Endothelial cell of umbilical vein (primary cell): ENCODE results near the gene IQCH. TPM values are rescaled to one million over a fixed set of nuclear protein-coding genes. Genes with fewer than 3 reads are reported as not detected.

Experiments used
- BruUV-seq: library from RNA; stranded (reverse); fragments of 400-500 nt; replicated peaks from 2 replicates; lab custom pipeline; 2021; lab: Mats Ljungman, UMichigan
- CTCF ChIA-PET: fragments of 300-600, 350-600 bp; sonication (Branson Sonifier 250); formaldehyde crosslinking; loops from one replicate; lab custom pipeline; 2021; ENCODE audit warnings: antibody characterized with exemption, inconsistent platforms; lab: Charles Lee
- POLR2A ChIA-PET: fragments of 300-600, 350-600 bp; sonication (Branson Sonifier 250); formaldehyde crosslinking; loops from one replicate; lab custom pipeline; 2021; ENCODE audit warnings: antibody characterized with exemption, inconsistent platforms; lab: Charles Lee
- DNase-seq: peaks from one replicate; pipeline ENCODE4 v3.0.0-alpha.2; 2011; ENCODE audit warnings: low read depth, low spot score
- FAIRE-seq: peaks from 2 replicates; lab custom pipeline; 2011; peaks lifted over from hg19 to GRCh38; lab: Jason Lieb, UNC
- H2AFZ ChIP-seq: 2 replicates; pipeline ENCODE4 v1.6.0; 2012; ENCODE audit warnings: low read depth, low read length, control low read depth, inconsistent platforms
- H3K27ac ChIP-seq: 2 replicates; pipeline ENCODE4 v1.5.1; 2011; ENCODE audit warnings: low read depth, mild to moderate bottlenecking, control low read depth, low read length, moderate library complexity; ENCODE audit not compliant: insufficient read depth
- H3K27me3 ChIP-seq, 2 experiments: 2 replicates each; pipeline versions ENCODE4 v1.6.0 to v1.6.1; 2011; ENCODE audit warnings: low read length in 2 of 2, mixed read lengths in 1 of 2; ENCODE audit not compliant: control insufficient read depth in 2 of 2, insufficient read depth in 2 of 2
- H3K36me3 ChIP-seq, 2 experiments: 2 replicates in 1 of 2; 3 replicates in 1 of 2; pipeline ENCODE4 v1.5.1; 2011; ENCODE audit warnings: low read length in 2 of 2, mild to moderate bottlenecking in 1 of 2, moderate library complexity in 1 of 2; ENCODE audit not compliant: control insufficient read depth in 2 of 2, insufficient read depth in 2 of 2; ENCODE audit errors: extremely low read depth in 1 of 2
- H3K4me1 ChIP-seq: 3 replicates; pipeline ENCODE4 v1.5.1; 2011; ENCODE audit warnings: mild to moderate bottlenecking, low read length; ENCODE audit not compliant: control insufficient read depth, insufficient read depth; ENCODE audit errors: extremely low read depth
- H3K4me2 ChIP-seq: 2 replicates; pipeline ENCODE4 v1.6.1; 2011; ENCODE audit warnings: low read length, control low read depth, mixed read lengths; ENCODE audit not compliant: insufficient read depth
- H3K4me3 ChIP-seq, 3 experiments: fragments of 200-600 bp in 1 of 3; sonication (generic), shearing (Covaris generic) in 1 of 3; replicated peaks in 1 of 3; 2 replicates each; pipeline ENCODE4 v1.5.1; 2011 to 2016; ENCODE audit warnings: control low read depth in 3 of 3, low read length in 3 of 3, mild to moderate bottlenecking in 2 of 3, inconsistent platforms in 1 of 3, low read depth in 1 of 3, moderate library complexity in 1 of 3; ENCODE audit not compliant: insufficient read depth in 1 of 3
- H3K79me2 ChIP-seq: 2 replicates; pipeline ENCODE4 v1.6.0; 2012; ENCODE audit warnings: low read length, inconsistent platforms; ENCODE audit not compliant: control insufficient read depth, insufficient read depth
- H3K9ac ChIP-seq: replicated peaks from 2 replicates; pipeline ENCODE3; 2011; ENCODE audit warnings: low read length, control low read depth; ENCODE audit not compliant: insufficient read depth; ENCODE audit errors: extremely low read depth
- H3K9me1 ChIP-seq: replicated peaks from 3 replicates; pipeline ENCODE4 v1.6.0; 2011; ENCODE audit warnings: mild to moderate bottlenecking, low read length; ENCODE audit not compliant: control insufficient read depth, insufficient read depth; ENCODE audit errors: extremely low read depth
- H3K9me3 ChIP-seq: replicated peaks from 2 replicates; pipeline ENCODE4 v1.5.1; 2012; ENCODE audit warnings: low read length, inconsistent platforms; ENCODE audit not compliant: control insufficient read depth, insufficient read depth
- H4K20me1 ChIP-seq: replicated peaks from 2 replicates; pipeline ENCODE3; 2011; ENCODE audit warnings: mild to moderate bottlenecking, low read length; ENCODE audit not compliant: control insufficient read depth, insufficient read depth; ENCODE audit errors: extremely low read depth
- CTCF ChIP-seq, 2 donors: IDR thresholded peaks; 1 replicate in 1 of 2; 2 replicates in 1 of 2; pipeline ENCODE4 v1.5.1; 2011; ENCODE audit warnings: low read length in 2 of 2, mild to moderate bottlenecking in 2 of 2, moderate library complexity in 2 of 2, control low read depth in 1 of 2, inconsistent platforms in 1 of 2, low read depth in 1 of 2; ENCODE audit not compliant: insufficient read depth in 1 of 2; ENCODE audit errors: extremely low read depth in 1 of 2
- EZH2 ChIP-seq: IDR thresholded peaks from 2 replicates; pipeline ENCODE4 v1.6.1; 2012; ENCODE audit warnings: borderline replicate concordance, low read depth, mild to moderate bottlenecking, moderate library complexity, low read length, inconsistent platforms; ENCODE audit not compliant: severe bottlenecking
- FOS ChIP-seq: IDR thresholded peaks from 2 replicates; pipeline ENCODE4 v1.6.1; 2011; ENCODE audit warnings: mild to moderate bottlenecking, low read length, moderate library complexity, borderline replicate concordance; ENCODE audit not compliant: insufficient read depth
- GATA2 ChIP-seq: IDR thresholded peaks from 2 replicates; pipeline ENCODE4 v1.7.0; 2011; ENCODE audit warnings: low read depth, mild to moderate bottlenecking, moderate library complexity, mixed read lengths, low read length; ENCODE audit not compliant: insufficient read length, insufficient read depth
- JUN ChIP-seq: IDR thresholded peaks from 2 replicates; pipeline ENCODE4 v1.6.1; 2011; ENCODE audit warnings: borderline replicate concordance, low read depth; ENCODE audit not compliant: insufficient read length, insufficient read depth
- MAX ChIP-seq: IDR thresholded peaks from 2 replicates; pipeline ENCODE4 v1.6.1; 2011; ENCODE audit not compliant: insufficient read depth, insufficient read length
- MYC ChIP-seq: IDR thresholded peaks from one replicate; pipeline ENCODE4 v1.6.1; 2011; ENCODE audit warnings: mild to moderate bottlenecking, low read depth, low read length
- POLR2A ChIP-seq: IDR thresholded peaks from 2 replicates; pipeline ENCODE4 v1.6.1; 2012; ENCODE audit warnings: low read depth, mild to moderate bottlenecking, control low read depth, low read length
- POLR2AphosphoS5 ChIP-seq: IDR thresholded peaks from 2 replicates; pipeline ENCODE4 v1.6.1; 2012; ENCODE audit warnings: low read depth, mild to moderate bottlenecking, control low read depth, low read length, moderate library complexity; ENCODE audit not compliant: insufficient read depth
- dilution Hi-C: fragments of 300-500 bp; cut with MboI; formaldehyde crosslinking; loops from one replicate; pipeline ENCODE4 v1.15.0; 2019; ENCODE audit warnings: low sequenced_read_pairs; ENCODE audit not compliant: extremely low pct_ligation_motif_present
- intact Hi-C: fragments of 100-400 bp; cut with micrococcal nuclease; formaldehyde crosslinking; loops from one replicate; pipeline ENCODE4 v1.10.0; 2022
- polyA plus RNA-seq, 4 experiments: library from polyadenylated mRNA; depleted of rRNA in 3 of 4; stranded (reverse) in 3 of 4; unstranded in 1 of 4; fragments of >200 nt; gene quantifications; 2 replicates each; pipeline versions ENCODE4 v1.2.1 to v1.2.3, GENCODE V29; 2011 to 2012; ENCODE audit warnings: missing spikeins in 1 of 4
- total RNA-seq: library from RNA; stranded (reverse); gene quantifications from 2 replicates; pipeline ENCODE4 v1.2.3, GENCODE V29; 2021

The IQCH gene
- total and polyA plus RNA-seq, 2 donors (not counting 3 experiments of a cell fraction or from before 2014, with no cell fraction given) = 0.29 to 0.51 TPM

GRCh38 chr15:67349634-67350033 lies 95.0 kb downstream of the IQCH start:
- Histone ChIP-seq H3K9me3 (no peaks in the 10 kb centered on the region), H3K27me3 (peaks cover 0 to 4% of the 10 kb centered on the region in 2 experiments), H3K4me2 (no peak overlapping the region), H3K4me3 (no peak overlapping the region), H4K20me1 (no peaks in the 10 kb centered on the region), H3K9me1 (no peaks in the 10 kb centered on the region), H2AFZ (no peak overlapping the region), H3K9ac (no peak overlapping the region), H3K79me2 (no peaks in the 10 kb centered on the region), H3K4me1 (no peaks in the 10 kb centered on the region), H3K36me3 (no peaks in the 10 kb centered on the region), H3K27ac (no peak overlapping the region)
- no peak for TF ChIP-seq FOS
- no peak for TF ChIP-seq MYC
- no peak for TF ChIP-seq MAX
- TF ChIP-seq GATA2 = no peak
- TF ChIP-seq EZH2 = no peak
- no peak for TF ChIP-seq POLR2AphosphoS5
- TF ChIP-seq POLR2A = no peak
- no peak for TF ChIP-seq CTCF (IDR thresholded peaks at IDR 0.05; ENCODE audit: extremely low read depth in 1 of 2, insufficient read depth in 1 of 2, low read depth in 1 of 2, low read length in 2 of 2)
- no peak for TF ChIP-seq JUN
- BruUV-seq = no TSS peak
- dilution Hi-C loops = no loop called here
- POLR2A ChIA-PET = no interaction called here
- CTCF ChIA-PET = no interaction called here
- DNase-seq = no peak
- intact Hi-C loops = no loop called here
- FAIRE-seq = no peak
